ENCODE results near the gene PEAK1.
"Not testable (repeated sequence)": the region's sequence is repeated elsewhere in the genome, so short reads cannot be mapped to it uniquely, and the experiment has no call there.

Gene PEAK1

DNA sequence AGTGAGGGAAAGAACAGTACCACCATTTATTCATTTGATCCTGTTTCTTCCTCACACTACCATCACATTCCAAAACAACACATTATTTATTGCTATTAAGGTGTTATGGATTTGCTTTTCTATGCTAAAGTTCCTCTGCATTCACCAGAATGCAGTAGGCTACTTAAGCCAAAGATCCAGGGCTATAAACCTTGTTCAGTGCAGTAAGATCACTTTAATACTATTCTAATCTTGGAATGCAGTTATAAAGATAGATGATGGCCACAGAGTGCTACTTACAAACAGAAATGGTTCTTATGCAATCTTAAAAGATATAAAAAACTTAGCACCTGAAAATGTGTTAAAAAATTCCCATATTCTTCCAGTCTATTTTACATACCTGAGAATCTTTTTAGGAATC, 241.5 kb downstream of the PEAK1 start:
- H3K4me3 ChIP-seq (ENCODE audit: low read depth, low read length): no peak overlapping the region
- DNase-seq (ENCODE audit: low read depth, low spot score): no peak
- in situ Hi-C loops (cut with HindIII; ENCODE audit: low sequenced_read_pairs): no loop called here
- TF ChIP-seq, protein P1, sequence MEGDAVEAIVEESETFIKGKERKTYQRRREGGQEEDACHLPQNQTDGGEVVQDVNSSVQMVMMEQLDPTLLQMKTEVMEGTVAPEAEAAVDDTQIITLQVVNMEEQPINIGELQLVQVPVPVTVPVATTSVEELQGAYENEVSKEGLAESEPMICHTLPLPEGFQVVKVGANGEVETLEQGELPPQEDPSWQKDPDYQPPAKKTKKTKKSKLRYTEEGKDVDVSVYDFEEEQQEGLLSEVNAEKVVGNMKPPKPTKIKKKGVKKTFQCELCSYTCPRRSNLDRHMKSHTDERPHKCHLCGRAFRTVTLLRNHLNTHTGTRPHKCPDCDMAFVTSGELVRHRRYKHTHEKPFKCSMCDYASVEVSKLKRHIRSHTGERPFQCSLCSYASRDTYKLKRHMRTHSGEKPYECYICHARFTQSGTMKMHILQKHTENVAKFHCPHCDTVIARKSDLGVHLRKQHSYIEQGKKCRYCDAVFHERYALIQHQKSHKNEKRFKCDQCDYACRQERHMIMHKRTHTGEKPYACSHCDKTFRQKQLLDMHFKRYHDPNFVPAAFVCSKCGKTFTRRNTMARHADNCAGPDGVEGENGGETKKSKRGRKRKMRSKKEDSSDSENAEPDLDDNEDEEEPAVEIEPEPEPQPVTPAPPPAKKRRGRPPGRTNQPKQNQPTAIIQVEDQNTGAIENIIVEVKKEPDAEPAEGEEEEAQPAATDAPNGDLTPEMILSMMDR (IDR thresholded peaks at IDR 0.05; ENCODE audit: low read depth, low read length): no peak

DNA sequence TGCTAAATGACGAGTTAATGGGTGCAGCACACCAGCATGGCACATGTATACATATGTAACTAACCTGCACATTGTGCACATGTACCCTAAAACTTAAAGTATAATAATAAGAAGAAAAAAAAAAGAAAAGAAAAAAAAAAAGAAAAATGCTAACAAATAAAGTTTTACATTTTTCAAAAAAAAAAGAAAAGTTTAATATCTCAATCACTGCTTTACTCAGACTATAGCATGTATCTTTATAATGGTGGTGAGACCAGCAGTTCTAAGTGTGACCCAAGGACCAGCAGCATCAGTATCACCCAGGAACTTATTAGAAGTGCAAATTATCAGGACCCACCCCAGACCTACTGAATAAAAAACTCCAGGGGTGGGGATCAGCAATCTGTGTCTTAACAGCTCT, 243.8 kb downstream of the PEAK1 start:
- H3K4me3 ChIP-seq (ENCODE audit: low read depth, low read length); DNase-seq (ENCODE audit: low read depth, low spot score); in situ Hi-C loops (cut with HindIII; ENCODE audit: low sequenced_read_pairs): not testable (repeated sequence)

- no peak overlapping the region for H3K4me3 ChIP-seq (ENCODE audit: low read depth, low read length)
- in situ Hi-C loops (cut with HindIII; ENCODE audit: low sequenced_read_pairs): no loop called here
- no peak for DNase-seq (ENCODE audit: low read depth, low spot score)
- TF ChIP-seq, protein P1 (IDR thresholded peaks at IDR 0.05; ENCODE audit: low read depth, low read length): no peak
Measured at GRCh38 chr15:77173487-77173886, 246.4 kb downstream of the PEAK1 start.

DNA sequence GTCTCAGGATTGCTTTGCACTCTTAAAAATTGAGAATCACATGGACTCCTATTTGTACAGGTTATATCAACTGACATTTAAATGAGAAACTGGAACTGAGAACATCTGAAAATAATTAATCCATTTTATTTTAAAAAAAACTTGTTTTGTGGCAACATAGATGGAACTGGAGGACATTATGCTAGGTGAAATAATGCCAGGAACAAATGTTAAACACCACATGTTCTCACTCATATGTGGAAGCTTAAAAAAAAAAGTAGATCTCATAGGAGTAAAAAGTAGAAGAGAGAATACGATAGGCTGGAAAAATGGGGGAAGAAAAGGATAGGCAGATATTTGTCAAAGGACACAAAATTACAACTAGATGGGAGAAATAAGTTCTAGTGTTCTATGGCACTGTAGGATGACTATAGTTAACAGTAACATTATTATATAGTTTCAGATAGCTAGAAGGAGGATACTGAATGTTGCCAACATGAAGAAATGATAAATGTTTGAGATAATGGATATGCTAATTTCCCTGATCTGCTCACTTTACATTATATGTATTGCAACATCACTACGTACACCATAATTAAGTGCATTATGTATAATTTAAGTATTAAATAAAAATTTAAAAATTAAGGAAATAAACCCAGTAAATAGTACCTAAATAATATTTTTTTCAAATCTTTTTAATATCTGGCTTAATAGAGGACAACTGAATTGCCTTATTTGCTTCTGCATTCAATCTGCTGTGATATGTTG, 248.5 kb downstream of the PEAK1 start:
- no peak overlapping the region for H3K4me3 ChIP-seq (ENCODE audit: low read depth, low read length)
- TF ChIP-seq, protein P1 (IDR thresholded peaks at IDR 0.05; ENCODE audit: low read depth, low read length): no peak
- in situ Hi-C loops (cut with HindIII; ENCODE audit: low sequenced_read_pairs): no loop called here
- no peak for DNase-seq (ENCODE audit: low read depth, low spot score)

GRCh38 chr15:77168616-77169015, 251.3 kb downstream of the PEAK1 start:
- in situ Hi-C loops (cut with HindIII; ENCODE audit: low sequenced_read_pairs): no loop called here
- DNase-seq (ENCODE audit: low read depth, low spot score): peak; percentile 51
- no peak overlapping the region for H3K4me3 ChIP-seq (ENCODE audit: low read depth, low read length)
- TF ChIP-seq, protein P1 (IDR thresholded peaks at IDR 0.05; ENCODE audit: low read depth, low read length): no peak

- TF ChIP-seq, protein P1 (IDR thresholded peaks at IDR 0.05; ENCODE audit: low read depth, low read length): no peak
- no peak overlapping the region for H3K4me3 ChIP-seq (ENCODE audit: low read depth, low read length)
- in situ Hi-C loops (cut with HindIII; ENCODE audit: low sequenced_read_pairs): no loop called here
- peak; percentile 20 for DNase-seq (ENCODE audit: low read depth, low spot score)
Measured at GRCh38 chr15:77168141-77168540, 251.8 kb downstream of the PEAK1 start.

DNA sequence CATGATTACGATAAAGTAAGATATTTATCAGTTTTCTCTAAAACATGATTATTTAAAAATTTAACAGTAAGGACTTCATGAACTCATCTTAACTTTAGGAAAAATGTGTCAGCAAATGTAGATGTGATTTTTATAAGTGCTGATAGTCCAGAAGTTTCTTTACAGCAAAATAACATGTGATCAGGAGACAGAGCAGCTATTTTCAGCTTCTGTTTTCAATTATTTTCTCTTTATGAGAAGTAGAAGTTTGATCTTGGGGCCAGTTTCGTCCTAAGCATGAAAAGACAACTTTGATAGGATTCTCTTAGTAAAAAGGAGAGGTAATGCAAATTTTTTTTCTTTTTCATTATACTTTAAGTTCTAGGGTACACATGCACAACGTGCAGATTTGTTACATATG, 252.5 kb downstream of the PEAK1 start:
- TF ChIP-seq, protein P1 (IDR thresholded peaks at IDR 0.05; ENCODE audit: low read depth, low read length): no peak
- no peak overlapping the region for H3K4me3 ChIP-seq (ENCODE audit: low read depth, low read length)
- in situ Hi-C loops (cut with HindIII; ENCODE audit: low sequenced_read_pairs): no loop called here
- no peak for DNase-seq (ENCODE audit: low read depth, low spot score)

Measured in astrocyte of the spinal cord (primary cell).